ENCODE measurements around the gene MAST4.
A peak's percentile ranks its signal among the peaks of the same experiment; 100 is the strongest.

MAST4 gene

DNA sequence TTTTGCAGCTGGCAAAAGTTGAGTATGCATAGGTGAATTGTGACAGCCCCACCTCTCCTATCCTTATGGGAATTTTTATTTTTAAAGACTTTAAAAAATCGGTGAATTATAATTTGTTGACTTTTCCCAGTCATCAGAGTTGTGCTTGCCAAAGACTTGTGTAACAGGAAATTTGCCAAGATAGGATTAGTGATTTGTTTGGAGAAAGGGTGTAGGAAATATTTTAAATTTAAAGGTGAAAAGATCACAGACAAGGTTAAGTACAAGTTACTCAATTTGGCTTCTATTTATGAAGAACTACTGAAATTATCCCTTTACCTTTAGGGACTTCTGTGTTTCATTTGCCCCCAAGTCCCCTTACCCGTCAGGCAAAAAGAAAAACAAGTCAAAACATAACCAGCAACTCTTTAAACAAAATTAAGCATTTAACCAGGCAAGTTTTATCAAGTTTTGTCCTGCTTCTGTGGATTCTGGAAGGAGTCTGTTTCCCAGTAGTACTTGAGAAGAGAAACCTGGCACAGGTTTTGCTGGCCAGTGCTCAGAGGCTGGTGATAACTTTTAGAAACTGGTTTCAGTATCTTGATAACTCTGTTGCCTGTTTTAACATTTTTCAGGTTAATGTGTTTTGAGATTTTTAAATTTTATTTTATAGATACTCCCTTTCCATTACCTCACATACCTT is 285.4 kb downstream of the MAST4 start:
- DNase-seq: no peak

DNA sequence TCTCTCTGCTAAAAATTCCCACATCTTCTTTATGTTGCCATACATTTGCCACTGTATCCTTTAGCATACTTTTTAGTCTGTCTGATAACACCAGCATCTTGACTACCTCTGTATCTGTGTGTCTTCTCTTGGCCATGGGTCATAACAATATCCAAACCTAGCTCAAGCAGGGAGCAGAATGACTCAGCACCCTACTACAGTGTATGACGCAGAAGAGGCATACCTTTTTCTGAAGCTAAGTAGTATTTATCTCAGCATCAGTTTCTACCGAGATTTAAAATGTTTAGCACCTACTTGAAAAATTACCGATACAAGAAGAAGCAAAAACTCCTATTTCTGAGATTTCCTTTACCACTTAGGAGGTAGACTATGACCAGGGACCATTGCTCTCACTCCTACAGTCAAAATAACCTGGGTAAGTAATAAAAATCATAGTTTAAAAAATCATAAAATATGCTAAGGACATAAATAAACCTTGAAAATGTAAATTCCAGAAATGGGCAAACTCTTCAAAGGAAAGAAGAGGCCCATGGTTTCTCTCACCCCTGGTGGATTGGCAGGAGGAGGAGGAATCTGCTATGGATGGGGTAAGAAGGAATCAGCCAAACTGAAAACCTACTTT is 286.5 kb downstream of the MAST4 start:
- DNase-seq: no peak

DNA sequence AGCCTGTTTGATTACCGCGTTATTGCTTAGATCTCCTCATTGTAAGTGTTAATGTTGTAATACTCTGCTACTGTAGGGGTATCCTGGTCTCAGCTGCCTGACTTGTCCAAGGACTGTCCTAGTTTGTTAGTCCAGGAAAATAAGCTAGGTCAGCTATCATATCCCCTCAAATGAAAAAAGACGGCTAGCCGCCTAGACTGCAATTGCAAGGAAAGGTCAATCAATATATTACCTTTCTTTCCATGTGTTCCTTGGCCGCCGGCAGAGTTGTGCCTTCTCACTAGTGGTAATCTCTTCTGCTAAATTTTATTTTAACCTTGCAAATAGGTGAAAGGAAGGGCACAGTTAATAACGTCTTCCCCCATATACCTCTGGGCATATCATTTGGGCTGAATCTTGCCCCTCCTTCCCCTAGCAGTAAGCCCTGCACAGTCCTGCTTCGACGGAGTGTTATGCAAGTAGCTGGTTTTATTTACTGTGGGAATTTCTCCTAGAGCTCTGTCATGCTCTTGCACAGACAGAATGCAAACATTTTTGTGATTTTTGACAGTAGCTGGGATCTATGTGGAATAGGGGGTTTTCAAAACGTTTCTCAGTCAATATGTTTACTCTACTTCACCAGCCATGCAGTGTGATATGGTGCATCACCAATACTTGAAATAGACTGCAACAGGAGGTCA is 288.5 kb downstream of the MAST4 start:
- no peak for DNase-seq

DNA sequence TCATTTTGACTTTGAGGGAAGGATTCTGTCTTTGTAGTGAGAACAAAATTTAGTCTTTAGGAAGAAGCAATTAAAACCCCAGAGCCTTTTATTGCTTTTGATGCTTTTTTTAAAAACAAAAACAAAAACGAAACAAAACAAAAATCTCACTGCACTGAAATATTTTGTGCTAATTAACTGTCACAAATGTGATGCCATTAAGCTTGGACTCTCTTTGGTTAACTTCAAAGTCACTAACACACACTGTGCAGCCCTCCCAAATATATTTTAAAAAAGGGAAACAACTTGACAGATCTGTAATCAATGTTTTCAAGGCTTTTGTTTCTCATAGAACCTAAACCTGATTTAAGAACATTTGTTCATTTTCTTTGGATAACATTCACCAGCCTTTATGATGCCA is 290.7 kb downstream of the MAST4 start:
- no peak for DNase-seq

DNA sequence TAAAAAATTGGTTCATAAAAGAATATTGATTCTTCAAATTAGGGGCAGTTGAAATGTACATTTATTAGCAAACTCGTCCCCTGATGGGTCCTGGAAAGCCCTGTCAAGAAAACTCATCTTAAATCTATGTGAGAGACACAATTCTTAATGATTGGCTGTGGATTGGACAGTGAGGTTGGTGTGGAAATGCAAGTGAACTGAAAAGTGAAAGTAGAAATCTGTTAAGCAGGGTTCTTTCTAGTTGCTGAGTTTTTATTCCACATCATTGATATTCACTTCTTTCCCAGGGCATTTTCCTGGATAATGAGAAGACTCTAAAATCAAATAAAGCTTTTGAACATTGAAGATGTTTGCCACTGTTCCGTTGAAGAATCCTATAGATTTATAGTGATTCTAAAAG is 292.4 kb downstream of the MAST4 start:
- no peak for DNase-seq

DNA sequence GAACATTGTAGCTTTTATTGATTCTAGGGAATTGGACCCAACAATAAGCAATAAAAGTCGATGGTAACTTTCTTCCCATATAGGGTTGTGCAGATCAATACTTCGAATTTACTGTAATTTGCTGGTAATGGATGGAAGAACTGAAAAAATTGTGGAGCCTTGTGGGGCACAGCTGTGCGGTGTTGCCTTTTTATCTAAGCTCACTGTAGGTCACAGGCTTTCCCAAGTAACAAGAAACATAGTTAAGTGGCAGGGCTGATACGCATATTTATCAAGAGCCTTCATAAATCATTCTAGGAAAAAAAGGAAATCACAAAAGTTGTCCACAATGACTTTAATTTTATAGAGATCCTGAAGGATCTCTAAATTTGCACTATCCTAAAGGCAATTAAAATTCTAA is 292.9 kb downstream of the MAST4 start:
- DNase-seq: no peak

DNA sequence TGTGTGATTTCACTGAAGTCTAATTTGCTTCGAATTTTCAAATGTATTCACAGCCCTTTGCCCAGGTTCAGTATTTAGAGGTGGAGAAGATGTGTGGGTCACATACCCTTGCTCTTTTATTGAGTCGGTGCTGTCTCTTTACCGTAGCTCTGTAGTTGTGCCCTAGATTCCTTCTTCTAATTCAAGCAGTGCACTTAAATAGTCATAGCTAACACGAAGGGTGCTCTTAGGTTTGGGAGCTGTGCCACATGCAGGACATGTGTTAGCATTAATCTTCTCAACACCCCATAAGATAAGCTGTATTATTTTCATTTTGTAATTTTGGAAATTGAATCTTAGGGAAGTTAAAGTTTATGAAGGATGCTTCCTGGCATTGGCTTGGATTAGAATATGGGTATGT is 293.3 kb downstream of the MAST4 start:
- no peak for DNase-seq

DNA sequence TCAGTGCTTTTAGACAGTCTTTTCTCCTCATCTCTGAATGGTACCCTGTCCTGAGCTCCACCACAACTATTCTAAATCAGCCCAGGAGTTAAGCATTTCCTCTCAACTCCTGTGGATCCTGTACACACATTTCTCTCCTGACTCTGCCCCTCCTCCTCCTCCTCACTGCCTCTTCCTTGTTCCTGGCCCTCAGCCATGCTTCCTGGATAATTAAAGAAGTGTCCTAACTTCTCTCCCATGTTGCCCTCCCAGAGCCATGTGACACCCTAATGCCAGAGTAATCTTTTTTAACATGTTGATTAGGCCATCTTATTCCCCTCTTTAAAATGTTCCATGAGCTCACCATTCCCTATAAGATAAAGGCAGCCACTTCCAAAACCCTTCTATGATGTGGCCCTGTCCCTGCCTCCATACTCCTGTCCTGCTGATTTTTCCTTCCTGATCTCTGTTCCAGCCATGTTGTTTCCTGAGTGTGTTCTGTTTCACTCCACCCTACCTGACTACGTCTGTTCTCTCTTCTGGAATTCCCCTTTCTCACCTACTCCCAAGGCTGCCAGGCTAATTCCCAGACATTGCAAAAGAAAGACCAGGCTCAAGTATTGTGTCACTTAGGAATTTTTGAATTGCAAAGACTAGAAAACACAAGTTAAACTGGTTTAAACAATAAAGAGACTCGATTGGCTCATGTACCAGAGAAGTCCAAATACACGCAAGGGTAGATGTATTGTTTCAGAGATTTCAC is 295.2 kb downstream of the MAST4 start:
- no peak for DNase-seq

DNA sequence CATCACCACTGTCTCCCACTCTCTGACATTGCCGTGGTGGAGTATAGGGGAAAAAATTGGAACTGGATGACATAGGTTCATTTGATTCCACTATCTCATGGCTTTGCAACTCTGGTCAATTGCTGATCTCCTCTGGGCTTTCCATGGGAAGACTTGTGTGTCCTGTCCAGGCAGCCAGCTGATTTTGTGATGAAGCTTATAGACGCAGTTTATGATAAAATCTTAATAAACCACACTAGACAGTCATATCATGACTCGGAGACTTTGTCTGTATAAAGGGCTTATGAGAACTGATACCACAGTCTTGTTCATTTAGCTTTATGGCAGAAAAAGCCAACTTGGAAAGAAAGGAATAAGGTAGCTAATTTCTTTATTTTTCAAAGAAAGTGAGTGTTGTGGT is 296.5 kb downstream of the MAST4 start:
- no peak for DNase-seq

DNA sequence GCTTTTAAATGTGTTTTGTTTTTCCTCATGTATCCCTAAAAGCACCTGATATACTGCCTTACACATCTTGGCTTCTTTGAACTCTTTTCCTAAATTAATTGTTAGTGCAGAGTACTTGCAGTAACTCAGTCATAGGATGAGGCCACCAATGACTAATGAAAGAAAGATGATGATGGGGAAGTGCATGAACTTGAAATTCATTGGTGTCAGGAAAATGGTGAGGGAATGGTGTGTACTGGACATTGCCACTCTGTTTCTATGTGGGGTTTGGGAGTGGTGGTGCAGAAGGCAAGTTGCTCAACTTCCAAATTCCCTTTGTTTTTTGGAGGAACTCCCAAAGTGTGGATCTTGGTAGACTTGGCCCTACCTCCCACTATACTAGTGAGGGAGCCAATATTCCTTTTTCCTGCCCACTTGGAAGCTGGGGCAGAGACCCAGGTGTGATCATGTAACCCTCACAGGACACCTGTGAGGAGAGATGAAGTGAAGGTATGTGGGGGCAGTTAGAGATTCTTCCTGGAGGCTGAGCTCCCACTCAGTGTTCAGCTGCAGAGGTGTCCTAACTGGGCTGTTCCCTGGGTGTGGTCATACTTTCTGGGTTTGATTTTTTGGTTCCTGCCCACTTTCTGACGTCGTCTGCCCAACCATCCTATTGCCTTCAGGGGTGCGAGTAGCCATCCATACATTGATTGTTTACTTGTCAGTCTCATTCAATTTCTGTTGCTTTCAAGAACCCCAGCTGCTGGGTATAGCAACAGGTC is 298.5 kb downstream of the MAST4 start:
- peak; percentile 26 for DNase-seq

DNA sequence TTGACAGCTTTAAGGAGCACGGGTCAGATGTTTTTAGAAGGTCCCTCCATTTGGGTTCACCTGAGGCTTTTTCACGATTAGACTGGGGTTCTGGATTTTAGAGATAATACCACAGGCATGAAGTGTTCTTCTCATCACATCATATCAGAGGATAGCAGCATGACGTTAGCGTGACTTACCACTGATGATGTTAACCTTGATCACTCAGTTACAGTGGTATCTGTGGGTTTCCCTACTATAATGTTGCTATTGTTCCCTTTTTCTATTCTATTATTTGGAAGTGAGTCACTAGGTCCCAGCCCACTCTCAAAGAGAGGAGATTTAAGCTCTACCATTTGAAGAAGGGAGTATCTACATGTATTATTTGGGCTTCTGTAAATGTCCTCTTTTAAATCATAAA is 300.0 kb downstream of the MAST4 start:
- peak; percentile 56 for DNase-seq

DNA sequence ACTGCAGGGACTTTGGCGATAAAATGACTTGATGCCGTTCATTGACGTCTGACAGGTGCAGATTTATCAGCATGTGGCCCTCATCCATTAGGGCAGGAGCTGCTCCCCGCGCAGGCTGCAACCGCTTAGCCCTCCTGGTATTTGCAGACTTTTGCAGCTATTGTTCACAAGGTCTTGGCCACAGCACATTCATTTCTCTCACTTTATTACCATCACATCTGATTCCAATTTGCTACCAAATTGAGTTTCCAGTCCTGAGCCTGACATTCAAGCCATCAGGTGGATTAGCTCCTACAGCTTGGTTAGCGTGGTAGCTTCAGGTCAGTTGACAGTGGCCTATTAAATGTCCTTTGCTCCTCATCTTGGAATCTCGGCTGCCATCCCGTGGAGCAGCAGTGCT is 301.2 kb downstream of the MAST4 start:
- DNase-seq: no peak

DNA sequence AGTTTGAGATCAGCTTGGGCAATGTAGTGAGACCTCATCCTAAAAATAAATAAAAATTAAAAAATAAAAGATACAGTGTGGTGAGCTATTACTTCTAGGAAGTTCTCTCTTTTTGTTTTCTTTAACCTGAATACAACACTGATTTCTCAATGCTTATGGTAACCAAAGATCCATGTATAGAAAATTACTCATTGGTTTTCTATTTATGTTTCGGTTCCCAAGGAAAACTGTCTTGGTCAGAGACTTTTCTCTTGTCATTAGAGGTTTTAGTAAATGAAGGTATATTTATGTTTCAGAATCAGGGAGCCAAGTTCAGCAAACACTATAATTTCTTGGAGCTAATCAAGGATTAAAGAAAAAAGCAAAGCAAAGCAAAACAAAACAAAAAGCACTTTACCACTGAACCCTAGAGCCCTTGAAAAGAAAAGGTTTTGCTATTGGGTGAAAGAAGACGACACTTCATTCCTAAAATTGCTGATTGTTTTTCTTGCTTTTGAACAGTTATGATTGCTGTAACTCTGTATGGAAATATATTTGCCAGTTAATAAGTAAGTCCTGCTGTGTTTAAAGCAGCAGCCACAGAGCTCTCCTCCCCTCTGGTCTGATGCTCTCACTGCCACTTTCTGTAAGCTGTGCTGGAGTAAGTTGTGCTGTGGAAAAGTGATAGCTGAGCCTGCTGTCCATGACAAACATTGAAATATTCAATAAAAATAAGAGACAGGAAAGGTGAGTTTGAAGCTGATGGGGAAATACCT is 302.2 kb downstream of the MAST4 start:
- no peak for DNase-seq

DNA sequence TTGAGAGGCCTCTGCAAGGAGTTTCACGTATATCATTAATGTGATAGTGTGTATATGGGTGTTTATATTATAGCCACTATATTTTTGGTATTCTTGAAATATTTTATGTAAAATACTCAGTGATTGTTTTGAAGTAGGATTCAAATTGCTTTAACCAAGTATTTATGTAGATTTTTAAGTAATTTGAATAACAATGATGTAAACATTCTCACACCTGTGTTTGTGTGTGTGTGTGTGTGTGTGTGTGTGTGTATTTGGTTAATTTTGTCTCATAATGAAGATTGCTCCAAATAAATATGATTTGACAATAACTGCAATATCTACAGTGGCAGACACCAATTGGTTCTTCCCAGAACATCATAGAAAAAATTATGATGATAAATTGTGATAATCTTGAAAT is 307.0 kb downstream of the MAST4 start:
- no peak for DNase-seq

DNA sequence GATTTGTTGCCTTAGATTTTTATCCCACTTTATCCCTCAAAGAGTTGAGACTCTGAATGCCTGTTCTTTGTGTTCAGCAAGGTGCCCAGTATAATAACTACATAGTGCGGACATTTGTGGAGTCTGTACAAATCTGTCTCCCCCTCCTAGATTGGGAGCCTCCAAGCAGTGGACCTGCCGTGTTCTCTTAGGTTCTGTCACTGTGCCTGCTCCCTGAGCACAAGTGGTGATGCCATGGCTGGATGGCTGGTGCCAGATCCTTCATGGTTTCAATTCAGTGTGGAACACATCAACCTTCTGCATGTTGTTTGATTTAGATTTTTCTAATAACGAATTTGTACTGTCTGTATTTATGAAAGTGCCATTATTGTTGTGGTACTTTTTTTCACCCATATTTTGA is 307.5 kb downstream of the MAST4 start:
- DNase-seq: no peak

DNA sequence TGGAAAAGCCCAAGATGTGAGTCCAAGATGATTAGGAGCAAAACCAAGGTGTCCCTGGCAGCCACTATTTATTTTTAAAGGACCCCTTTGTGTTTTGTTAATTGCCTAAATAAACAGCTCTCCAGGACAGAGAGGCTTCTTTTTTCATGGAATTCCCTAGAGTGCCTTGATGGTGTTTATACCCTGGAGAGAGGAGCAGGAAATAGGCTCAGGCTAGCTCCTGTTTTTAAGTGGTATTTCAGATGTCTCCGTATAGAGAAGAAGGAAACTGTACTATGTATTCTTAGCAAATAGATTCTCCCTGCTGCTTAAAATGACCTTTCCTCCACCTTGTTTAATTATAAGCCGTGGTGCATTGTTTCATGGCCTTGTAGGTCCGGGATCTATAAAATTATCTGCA is 308.0 kb downstream of the MAST4 start:
- DNase-seq: no peak

DNA sequence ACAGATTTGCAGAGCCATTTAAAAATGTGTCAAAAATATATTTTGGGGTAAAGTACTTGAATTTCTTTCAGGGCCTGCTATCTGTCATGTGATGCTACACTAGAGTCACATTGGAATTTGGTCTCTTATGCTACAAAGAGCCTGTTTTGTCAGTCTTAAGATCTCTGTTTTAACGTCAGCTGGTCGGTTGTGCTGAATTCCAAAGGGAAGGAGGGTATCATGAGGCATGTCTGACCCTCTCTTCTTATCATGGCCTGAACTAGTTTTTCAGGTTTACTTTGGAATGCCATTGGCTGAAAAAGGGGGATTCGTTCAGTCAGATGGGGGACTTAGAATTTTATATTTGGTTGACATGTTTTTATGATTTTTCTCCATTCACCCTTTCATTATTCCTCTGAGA is 309.8 kb downstream of the MAST4 start:
- no peak for DNase-seq

DNA sequence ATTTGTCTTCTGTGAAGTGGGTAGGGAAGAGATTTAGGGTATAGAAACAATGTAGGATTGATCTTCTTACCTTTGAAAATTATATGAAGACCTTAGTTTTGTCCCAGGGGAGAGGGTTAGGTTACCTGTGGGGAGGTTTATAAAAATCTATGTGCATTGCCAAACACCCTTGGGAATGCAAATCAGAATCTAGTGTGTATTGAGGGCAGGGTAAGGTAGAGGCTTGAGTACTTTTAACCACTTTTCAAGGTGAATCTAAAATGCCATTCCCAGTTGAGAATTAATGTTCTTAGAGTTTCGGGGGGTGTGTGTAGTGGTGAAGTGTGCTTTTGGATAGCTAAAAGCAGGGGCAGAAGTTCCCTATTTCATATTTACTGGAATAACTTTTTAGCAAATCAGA is 312.0 kb downstream of the MAST4 start:
- no peak for DNase-seq

DNA sequence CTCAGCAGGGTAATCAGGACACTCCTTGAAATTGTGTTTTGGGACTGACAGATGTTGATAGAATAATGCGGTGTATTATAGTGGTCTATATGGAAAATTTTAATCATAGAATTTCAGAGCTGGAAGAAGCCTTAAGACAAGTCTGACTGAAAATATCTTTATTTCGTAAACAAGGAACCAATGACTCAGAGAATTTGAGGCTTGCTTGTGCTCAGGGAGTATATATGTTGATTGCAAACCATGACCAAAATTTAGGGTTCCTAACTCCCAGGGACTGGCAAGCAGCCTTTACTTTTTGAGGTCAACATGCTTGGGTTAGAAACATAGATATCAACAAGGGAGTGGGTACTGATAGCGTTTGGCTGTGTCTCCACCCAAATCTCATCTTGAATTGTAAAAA is 313.2 kb downstream of the MAST4 start:
- no peak for DNase-seq

DNA sequence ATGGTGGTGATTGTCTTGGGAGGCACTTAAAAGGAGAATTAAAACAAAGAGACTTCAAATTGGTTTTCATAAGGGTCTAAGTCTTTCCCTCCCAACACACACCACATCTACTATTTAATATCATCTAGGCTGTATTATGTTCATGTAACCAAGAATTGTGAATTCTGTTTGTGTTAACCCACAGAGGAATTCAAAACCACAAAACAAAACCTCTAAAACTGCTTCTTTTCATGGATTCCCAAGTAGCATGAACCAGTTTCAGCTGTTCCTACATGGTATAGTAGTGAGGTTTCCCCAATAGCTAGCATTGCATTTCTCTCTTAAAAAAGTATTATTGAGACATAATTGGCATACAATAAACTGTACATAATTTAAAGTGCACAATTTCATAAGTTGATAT is 316.6 kb downstream of the MAST4 start:
- DNase-seq: no peak

DNA sequence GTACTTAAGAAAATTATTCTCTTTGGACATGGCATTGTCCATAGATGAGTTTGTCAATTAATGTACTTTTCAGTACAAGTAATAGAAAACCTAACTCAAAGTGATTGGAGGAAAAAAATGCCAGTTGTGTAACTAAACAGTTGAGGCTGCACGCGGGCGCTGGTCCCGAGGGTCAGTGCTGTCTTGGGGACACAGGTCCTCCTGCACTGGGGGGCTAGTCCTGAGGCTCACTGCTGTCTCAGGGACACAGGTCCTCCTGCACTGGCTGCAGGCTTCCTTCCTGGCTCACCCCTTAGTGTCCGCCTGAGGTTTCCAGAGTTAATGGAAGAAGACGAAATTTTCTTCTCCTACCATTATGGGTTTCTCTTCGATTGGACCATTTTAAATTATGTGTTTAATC is 319.3 kb downstream of the MAST4 start:
- DNase-seq: no peak

DNA sequence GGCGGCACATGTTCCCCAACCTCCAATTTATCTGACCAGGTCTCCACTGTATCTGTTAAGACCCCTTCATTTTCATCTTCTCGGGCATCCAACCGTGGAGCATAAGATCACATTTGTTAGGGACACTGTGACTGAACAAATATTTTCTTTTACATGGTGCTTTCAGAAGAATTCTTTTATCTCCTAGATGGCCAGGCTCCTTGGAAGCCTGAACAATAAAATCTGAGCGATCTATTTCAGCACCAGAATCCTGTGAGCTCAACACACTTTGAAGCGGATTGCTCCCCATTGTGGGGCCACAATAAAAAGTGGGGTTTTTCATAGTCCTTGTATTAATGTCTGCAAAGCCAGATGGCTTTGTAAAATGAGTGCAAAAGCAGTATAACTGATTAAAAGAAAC is 326.7 kb downstream of the MAST4 start:
- no peak for DNase-seq
